Measurements from ENCODE around the gene KCNAB1.

Gene KCNAB1

DNA sequence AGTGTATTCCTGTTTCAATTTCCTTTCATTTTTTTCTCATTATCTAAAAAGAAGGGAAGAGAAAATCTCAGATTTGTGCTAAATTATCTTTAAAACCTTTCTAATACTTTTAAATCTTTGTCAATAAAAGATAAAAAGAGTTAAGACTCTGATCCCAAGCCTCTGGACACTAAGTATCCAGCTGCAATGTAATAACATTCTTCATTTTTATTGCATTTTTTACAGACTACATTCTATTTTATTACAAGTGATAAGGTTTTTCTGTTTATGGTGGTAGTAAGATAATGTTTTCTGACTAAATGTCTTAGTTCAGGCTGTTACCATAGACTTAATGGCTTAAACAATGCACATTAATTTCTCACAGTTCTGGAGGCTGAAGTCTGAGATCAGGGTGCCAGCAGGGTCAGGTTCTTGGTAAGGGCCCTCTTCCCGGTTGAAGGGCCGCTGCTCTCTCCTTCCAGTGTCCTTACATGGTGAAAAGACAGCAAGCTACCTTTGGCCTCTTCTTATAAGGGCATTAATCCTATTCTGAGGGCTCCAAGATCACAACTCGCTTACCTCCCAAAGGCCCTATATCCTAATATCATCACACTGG lies 19.7 kb downstream of the KCNAB1 start:
- no peak for DNase-seq

DNA sequence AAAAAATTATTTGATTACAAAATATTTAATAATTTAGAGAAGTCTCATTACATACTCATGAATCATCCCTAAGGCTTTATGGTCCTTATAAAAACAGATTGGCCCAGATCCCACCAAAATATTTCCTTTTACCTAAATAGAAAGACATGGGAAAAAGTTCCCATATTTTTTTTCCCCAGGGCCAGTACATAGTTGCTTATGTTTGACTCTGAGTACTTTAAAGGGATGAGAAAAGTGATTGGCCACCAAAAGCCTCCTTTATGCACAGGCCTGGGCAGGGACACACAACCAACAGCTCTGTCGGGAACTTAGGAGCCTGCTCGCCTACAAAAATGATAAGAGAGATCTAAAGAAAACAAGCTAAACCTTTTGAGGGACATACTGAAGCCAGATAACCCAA lies 22.3 kb downstream of the KCNAB1 start:
- no peak for DNase-seq

DNA sequence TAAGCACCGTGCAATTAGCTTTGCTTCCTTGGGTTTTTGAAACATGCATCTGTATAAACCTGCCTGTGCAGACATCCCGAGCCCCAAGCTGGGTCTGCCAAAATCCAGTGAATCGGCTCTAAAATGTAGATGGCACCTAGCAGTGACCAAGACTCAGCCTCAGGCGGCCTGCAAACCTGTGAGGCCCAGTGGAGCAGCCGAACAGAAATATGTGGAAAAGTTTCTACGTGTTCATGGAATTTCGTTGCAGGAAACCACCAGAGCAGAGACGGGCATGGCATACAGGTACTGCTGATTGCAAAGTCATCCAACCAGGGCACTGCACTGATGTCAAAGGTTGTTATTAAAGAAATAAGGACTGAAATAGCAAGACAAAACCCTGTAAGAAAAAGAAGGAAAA lies 22.8 kb downstream of the KCNAB1 start:
- DNase-seq = no peak

DNA sequence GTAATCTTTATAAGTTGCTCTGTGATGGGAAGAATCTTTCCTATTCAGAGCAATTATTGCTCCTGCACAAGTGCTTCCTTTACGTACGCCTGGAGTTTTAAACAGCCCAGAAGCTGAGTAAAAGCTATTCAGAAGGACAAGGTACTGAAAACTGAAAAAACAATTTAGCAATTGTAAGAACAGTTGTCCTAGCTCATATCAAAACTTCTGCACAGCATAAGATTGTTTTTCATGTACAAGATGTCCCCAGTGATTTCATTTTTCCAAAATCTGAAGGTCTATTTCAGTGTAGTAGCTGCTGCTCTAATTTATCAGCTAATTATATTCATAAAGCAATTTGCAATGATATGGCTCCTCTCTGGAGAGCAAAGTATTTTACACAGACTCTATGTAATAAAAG lies 23.7 kb downstream of the KCNAB1 start:
- DNase-seq = no peak

DNA sequence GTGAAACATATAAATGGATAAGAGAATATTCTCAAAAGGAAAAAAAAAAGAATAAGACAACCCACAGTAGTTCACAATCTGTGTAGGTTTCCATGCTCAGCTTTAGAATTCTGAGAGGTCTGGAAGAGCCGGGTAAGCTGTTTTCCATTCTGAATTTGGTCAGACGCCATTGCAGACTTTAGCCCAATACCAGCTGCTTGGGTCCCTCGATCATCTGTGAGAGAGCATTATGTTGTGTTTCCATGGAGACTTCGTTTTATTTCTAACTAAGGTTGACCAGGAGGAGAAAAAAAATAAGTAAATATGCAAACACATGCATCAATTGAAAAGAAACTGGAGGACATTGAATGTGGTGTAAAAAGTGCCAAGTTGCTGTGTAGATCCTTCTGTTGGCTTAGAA lies 25.5 kb downstream of the KCNAB1 start:
- DNase-seq = no peak

DNA sequence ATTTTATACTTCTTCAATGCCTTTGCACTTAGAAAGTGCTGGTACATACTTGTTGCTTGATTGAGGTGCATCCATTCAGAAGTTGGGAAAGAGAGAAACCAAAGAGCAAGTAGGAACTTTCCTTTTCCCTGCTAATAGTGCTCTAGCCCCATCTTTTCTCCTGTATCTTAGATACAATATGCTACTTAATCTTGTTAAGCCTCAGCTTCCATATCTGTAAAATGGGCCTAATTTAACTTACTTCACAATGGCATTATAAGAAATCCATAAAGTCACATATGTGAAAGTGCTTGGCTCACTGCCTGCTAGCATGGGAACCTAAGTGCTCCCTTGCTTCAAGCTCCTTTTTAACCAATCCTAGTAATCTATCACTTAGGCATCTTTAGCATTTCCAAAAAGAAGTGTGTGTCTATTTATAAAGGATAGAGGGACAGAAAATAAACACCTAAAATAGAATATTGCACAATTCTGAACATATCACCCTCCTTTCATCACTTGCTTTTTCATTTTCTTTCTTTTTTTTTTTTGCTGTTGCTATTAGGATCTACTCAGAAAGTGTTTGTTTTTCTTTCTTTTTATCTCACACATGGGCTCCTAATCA lies 28.1 kb downstream of the KCNAB1 start:
- no peak for DNase-seq

DNA sequence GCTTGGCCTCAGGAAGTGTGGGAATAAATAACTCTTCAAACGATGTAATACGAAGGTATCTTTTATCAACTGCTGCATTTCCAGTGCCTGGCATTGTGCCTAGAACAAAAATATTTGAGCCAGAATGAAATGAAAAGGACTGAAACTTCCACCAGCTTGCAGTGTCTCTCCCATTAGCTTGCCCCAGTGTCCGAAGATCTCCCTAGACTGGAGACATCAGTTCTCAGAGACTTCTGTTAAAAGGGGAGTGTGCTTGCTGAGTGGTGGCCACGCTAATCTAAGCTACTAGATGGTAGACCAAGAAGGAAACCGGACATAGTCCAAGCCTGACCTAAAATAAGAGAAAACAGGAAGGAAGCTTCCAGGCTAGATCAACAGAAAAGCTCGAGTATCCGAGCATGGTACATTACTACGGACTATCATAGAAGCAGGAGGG lies 28.6 kb downstream of the KCNAB1 start:
- peak; percentile 19 to 39 (median 38) for DNase-seq

DNA sequence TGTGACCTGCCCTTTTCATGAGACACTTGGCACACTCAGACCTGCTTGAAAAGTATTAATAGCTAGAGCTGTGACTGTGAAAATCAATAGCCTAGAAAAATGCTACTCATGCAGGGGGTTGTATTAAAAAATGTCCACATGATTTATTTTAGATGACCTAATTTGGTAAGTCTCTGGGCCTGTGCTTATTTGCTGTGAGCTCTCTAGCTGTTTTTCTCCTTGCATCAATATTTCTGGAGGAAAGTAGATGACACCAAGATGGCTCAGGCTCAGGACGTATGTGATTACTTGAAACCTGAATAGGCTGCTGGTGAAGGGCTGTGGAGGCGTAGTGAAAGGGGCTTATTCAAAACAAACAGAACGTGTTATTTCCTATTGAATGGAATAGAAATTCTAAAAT lies 29.5 kb downstream of the KCNAB1 start:
- no peak for DNase-seq

DNA sequence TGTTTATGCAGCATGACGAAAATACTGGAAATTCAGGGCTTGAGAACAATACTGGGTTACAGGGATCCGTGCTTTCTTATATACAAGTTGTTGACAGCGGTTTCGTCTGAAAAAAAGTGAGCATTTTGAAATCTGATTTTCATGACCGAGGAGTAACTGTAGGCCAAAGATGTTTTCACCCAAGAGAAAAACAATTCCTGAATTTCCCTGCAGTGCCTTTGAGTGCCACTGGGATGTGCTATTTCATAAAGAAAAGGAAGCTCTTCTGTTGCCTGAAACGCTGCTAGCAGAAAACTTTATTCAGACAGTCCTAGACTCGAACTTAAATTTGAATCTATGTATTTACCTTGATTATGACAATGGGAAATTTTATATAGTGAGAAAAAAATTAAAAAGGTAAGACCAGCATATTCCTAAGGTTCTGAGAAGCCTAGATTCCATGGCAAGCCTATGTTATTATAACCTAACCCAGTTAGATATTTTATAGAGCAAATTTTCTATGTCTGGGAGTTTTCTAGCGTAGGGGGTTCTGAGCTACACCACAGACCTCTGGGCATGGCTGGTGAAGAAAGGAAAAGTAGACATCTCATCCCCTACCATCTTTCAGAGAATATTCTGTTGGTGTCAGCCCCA lies 30.2 kb downstream of the KCNAB1 start:
- DNase-seq = peak; percentile 52 to 76 (median 67)

DNA sequence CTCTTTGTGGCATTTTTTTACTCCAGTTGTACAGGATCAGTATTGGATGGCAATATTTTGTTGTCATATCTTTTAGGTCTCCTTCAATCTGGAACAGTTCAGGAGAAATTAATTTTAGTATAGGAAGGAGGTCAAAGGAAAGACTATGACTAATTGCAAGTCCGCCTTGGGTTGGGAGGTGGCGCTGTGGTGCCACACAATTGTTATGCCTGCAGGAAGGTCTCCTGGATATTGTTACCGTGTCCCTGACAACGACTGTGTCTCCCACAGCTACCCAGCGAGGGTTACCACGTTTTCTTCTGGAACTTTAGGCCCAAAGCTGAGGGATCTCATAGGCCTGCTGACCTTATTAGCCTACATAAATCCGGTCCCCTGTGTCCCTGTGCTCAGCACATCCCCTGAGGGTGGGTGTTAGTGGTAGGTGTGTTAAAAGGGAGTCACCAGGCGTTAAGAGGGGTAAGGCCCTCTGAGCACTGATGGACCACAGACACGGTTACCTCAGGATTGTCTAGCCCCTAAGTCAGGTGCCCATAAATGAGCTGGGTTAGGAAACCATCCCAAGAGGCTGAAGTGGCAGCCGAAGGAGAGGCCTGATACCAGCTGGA lies 31.5 kb downstream of the KCNAB1 start:
- DNase-seq = peak; percentile 73 to 77 (median 74)

DNA sequence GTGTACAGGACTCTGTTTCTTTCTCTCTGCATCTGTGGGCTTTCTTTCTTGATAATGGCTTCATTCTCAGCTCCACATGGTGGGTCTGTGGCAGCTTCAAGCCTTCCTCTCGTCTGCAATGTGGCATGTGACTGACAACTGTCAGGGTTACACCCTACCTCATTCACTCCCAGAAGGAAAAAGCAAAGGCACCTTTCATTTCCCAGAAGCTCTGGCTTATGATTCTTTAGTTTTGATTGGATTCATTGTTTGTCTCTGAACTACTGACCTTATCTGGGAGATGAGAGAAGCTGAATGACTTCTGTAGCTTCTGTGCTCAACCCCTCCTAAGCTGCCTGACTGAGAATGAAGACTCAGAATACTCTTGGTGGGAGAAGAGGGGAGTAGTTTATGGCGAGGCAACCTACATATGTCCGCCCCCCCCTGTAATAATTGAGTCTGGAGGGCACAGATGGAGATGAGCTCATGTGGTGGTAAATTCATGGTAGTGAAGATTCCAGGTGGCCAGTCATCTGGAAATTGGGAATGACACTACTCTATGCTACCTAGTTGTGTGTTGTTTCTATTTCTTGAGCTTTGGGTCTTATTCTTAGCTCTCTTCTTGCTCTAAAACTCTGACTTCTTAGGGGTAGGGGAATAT lies 38.4 kb downstream of the KCNAB1 start:
- DNase-seq = no peak

DNA sequence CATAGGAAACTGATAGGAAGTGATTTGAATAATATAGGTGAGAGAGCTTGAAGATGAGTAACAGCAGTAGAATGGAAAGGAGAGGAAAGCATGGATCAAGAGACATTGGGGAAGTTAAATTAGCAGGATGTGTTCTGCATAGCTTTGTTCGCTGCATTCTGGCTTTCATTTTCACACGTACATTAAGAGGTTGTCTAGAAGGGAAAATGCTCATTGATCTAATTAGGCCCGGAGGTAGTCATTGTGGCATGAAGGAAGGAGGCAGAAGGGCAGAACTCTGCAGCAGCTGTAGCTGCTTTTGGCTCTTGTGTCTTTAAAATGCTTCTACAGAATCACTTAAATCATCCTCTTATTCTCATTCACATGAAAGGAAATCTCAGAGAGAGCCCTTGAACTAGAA lies 40.3 kb downstream of the KCNAB1 start:
- peak; percentile 10 to 28 (median 22) for DNase-seq

DNA sequence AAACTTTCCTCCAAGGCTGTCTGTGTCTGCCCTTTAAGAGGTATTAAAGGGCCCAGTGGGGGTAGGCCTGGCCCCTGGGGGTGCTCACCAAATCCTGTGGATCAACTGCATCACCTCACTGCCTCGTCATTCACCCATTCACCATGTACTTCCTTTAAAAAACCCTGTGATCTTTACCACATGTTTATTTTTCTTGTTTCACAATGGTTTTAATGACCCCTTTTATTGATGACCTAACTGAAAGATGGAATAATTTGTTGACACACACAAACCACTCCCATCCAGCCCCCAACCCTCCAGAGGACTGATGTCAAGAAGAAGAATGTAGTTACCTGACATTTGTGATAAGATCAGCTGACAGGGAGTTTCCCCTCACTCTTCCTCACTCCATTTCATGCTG lies 40.8 kb downstream of the KCNAB1 start:
- no peak for DNase-seq

DNA sequence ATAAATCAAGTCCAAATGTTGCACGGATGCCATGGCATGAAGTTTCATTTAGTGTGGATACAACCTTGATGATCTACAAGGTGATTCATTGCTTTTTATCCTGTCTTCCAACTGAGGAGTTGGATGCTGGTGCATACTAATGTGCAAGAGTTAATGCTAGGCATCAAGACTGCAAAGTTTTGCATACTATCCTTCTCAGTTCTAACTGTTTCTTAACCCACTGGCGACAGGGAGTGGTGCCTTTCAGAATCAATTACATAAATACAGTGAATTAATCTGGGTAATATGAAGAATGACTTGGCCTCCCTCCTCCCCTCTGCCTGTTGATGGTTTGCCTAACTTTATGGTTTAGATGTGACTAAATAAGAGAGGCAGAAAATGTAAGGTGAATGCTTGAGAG lies 43.5 kb downstream of the KCNAB1 start:
- DNase-seq = no peak

DNA sequence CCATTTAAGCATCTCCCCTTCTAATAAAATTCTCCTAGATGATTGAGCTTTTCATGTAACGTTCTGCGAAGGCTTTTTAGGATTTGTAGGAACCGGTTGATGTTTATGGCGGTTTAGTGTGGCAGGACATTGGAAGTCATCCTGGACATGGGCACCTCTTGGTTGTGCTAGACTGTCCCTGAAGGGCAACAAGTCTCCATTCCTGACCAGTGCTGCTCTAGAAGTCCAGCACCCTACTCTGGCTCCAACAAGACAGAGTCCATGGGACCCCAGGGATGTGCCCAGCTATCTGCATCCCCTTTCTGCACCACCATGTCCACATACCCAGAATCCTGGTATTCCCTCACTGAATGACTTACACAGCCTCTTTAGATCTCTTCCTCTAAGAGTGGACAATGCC lies 46.4 kb downstream of the KCNAB1 start:
- DNase-seq = no peak

DNA sequence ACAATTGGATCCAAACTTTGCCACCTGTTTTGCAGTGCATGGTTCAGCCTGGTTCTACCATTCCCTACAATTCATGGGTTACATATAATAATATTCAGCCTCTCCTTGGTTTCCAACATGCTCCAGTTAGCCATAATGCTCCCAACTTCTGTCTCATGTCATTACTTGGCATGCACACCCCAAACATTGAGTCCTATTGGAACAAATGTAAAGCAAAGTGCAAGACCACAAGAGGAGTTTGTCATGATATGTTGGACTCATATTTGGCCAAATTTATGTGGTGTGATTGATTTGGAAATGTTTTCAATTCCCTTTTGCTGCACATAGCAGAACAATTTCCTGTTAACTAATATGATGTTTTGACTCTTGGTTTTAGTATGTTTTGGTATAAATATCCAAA lies 50.2 kb downstream of the KCNAB1 start:
- DNase-seq = no peak

DNA sequence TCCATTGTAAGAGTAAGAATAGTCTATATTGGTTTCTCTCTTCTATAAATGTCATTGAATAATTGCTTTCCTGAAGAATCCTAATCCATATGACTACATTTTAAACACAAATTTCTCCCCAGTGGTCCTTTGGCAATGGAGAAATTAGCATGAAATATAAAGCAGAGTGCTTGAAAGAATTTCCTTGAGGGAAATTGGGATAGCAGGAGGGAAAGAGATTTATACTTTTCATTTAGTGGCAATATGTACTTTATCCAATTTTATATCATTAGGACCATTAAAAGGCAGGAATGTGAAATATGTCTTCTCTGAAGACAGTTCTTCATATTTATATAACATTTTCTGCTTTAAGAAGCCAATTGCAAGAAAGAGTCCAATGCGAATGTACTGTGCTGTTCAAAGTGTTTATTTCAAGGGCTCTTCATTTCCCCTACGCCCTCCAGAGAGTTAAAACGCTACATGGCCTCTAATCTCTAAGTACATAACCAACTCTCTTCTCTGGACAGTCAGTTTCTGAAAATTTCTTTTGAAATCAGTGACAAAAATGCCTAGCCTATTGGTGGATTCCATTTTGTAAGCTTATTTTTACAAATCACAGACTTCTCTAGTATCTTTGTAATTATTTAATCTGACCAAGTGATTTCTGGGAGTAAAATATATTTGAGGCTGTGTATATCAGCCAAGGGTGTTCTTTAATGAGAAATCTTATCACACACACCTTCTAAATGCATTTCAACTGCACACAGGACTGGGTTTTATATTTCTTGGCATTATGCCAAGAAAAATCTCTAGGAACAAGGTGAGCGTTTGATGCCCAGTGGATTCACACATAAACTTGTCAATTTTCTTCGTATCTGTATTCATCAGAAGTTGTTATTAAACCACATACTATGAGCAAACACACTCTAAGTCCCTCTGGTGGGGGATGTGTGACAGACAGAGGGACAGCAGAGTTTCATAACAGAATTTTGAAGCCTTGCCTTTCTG lies 51.2 kb downstream of the KCNAB1 start:
- no peak for DNase-seq

DNA sequence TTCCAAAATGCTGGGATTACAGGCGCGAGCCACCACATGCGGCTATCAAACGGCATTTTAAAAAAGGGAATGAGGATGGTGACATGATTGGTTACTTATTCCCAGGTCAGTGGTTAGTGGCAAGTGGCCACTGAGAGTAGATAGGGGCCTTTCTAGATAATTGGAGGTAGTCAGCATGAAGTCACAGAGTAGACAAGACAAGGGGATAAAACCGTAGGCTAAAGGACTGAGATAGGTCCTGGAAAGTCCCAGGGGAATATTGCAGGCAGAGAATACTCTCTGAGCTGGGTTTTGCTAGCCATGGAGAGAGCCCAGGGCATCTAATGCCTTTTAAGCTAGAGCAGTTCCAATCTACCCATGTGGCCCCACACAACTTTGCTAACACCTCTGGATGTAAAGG lies 52.2 kb downstream of the KCNAB1 start:
- DNase-seq = no peak

DNA sequence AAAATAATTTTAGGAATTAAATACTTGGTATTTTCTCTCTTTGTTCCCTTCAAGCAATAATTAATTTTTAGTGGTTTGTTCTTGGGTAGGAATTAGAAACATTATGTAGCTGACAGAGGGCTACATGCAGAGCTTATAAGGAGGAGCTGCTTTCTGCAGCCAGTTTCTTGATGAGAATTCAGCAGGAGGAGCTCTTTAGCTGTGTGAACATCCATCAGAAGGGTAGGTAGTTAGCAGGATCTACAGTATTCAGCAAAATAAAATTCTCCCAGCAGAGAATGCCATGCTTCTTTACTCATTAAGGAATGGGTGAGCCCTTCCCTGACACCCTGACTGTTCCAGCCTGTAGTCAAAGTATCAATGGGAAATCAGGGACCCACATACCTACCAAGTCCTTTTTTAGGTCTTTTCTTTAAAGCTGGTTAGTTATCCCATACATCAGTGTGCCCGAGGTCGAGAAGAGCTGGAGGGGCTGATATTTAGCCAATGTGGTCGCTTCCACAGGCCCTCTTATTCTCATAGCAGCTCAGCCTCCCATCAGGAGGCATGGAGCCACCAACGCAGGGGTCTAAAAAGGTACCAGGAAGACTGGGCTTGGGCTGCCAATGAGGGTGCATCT lies 54.0 kb downstream of the KCNAB1 start:
- DNase-seq = peak; percentile 19 to 24 (median 21)

DNA sequence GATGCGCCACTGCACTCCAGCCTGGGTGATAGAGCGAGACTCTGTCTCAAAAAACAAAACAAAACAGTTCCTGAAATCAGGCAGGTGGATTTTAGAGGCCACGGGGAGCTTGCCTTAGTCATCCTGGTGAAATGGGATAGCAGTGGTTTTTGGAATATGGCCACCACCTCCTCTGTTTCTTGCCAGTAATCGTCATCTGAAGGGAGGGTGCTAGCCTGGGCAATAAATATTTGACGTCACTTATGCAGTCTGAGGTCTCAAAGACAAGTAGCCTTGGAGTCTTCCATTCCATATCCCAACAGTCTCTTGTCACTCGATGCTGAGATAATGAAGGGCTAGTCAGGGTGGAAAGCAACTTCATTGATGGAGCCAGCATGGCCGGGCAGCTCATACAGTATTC lies 55.2 kb downstream of the KCNAB1 start:
- no peak for DNase-seq

DNA sequence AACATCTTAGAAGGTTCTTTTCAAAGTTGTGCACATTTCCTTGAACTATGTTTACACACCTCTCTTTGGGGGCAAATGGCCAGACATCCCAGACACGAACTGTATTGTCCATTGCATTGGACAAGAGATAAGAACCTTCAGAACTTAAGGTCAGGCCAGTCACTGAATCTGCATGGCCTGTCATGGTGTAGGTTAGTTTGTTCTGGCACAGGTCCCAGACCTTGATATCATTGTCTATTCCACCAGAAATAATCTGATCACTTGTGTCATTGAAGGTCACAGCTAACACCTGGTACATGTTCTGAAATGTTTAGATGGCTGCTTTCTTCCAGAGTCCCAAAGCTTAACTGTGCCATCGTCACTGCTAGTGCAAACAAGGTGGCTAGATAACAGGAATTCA lies 55.7 kb downstream of the KCNAB1 start:
- no peak for DNase-seq

DNA sequence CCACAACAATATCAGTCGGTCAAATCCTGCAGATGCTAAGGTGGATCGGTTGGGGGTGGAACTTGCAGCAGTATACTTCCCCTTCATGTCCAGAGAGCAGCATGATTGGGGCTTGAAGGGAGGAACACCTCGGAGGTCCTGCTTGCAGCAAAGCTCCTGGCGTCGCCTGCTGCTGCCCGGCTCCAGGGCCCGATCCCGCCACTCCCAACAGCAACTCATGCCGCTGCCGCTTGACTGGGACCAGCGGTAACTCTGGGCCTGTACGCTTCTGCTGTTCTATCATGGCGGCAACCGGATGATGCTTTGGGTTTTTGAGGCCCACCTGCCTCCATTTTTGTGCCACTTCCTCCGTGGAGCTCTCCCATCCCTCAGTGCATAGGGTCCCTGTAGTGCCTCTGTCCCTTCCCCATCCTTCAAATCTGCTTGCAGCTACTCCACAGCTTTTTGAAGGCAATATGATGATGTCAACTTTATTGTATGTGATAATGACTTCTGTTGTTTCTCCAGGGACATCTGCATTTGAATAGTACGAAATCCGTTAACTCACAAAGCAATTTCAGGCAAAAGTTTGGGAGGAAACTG lies 56.3 kb downstream of the KCNAB1 start:
- DNase-seq = no peak
